ENCODE results near the gene FBXW2. TPM values are rescaled to one million over a fixed set of nuclear protein-coding genes. Genes with fewer than 3 reads are reported as not detected.

The FBXW2 gene
- total and polyA plus RNA-seq, 8 donors: 7.9 to 78.9 (median 18.0) TPM

DNA sequence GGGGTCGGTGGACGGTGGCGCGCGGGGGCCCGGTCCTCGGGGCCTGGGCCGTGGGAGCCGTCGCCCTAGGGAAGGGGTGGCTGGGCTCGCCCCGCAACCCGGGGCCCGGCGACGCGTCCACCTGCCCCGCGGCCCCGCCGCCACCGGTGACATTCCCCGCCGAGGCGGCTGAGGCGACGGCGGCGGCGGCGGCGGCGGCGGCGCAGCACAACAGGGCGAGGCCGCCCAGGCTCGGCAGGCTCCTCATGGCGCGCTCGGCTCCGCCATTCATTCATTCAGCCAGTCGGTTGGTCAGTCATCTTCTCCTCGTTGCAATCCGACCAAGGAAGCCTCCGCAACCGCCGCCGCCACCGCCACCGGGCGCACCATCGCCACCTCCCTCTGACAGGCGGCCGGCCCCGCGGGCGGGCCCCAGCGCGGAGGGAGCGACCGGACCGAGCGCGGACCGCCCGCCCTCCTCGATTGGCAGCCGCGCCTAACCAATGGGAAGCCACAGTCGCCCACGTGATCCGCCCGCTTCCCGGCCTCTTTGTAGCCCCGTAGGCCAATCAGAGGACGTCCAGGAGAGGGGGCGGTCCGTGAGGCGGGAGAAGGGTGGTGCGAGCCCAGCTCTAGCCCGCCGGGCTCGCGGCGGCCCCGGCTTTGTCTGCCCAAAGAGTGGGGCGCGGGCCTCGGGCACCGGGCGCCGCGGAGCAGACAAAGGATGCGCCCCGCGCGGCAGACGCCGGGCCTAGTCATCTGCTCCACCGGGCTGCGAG, 78.9 kb downstream of the FBXW2 start, which contains the start of gene MEGF9:
TSS of gene MEGF9 (minus strand) at position 383 of the 758 bp plus-strand sequence. CDS start at position 271, 112 bp downstream.
- 0 to 3% (median 0%) methylated on average over 7 to 102 of the region's 102 CpGs for WGBS, 5 donors
- peak within 1 kb of the TSS; percentile 85 to 95 (median 91) for H3K27ac ChIP-seq
- intact Hi-C loops (cut with DNase I; ENCODE audit: low total_unique reads): no loop called here
- no peaks in the 10 kb centered on the region for H3K27me3 ChIP-seq
- TF ChIP-seq POLR2AphosphoS5 (IDR thresholded peaks at IDR 0.05) (peak; percentile 50 to 88 (median 84)), EP300 (IDR thresholded peaks at IDR 0.05) (no peak), POLR2A (IDR thresholded peaks at IDR 0.05) (no peak), CTCF (IDR thresholded peaks at IDR 0.05) (no peak)
- peak; percentile 98 to 99 for DNase-seq
- H3K9me3 ChIP-seq: no peaks in the 10 kb centered on the region
- H3K4me1 ChIP-seq: peaks cover 35 to 57% (median 46%) of the 10 kb centered on the region in 4 donors
- no peaks in the 10 kb centered on the region for H3K36me3 ChIP-seq
- peak within 1 kb of the TSS; percentile 87 to 95 (median 90) for H3K4me3 ChIP-seq

DNA sequence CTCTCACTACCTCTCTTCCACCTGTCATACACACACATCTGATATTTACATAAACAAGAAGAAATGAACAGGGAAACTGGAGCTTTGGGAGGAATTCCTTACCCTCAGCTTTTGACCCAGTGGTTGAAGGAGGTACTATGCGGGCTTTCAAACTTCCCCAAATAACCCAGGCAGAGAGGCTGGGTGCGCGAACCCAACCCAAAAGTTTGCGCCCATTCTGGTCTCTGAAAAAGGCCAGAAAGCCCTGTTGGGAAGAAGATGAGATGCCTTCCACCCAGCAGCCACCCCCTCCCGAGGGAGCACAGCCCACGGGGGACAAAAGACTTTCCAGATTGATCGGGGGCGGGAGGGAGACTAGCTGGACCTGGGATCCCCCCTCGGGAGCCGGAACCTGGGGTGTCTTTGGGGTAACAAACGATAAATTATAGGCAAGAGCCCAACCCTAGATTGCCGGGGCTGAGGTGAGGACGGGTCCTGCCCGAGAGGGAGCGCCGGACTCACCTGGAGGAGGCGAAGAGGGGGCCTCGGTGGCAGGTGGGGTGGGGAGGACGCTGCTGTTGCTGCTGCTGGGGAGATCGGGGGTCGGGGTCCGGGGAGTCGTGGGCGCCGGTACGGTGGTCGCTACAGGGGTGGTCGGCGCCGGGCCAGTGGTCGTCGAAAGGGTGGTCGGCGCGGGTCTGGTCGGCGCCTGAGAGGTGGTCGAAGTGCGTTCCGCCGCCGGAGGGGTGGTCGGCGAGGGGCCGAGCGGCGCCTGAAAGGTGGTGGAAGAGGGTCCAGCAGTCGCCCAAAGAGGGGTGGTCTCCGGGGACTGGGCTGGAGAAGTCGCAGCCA, 79.7 kb downstream of the FBXW2 start:
- Histone ChIP-seq H3K4me1 (peaks cover 41 to 65% (median 53%) of the 10 kb centered on the region in 4 donors), H3K4me3 (peak overlapping the region; percentile 87 to 95 (median 90)), H3K9me3 (no peaks in the 10 kb centered on the region), H3K36me3 (no peaks in the 10 kb centered on the region), H3K27ac (peak overlapping the region; percentile 85 to 95 (median 91)), H3K27me3 (no peaks in the 10 kb centered on the region)
- DNase-seq: peak in 1 of 2 donors; percentile 51
- 1 to 3% (median 2%) methylated on average over 18 to 50 of the region's 50 CpGs for WGBS, 5 donors
- TF ChIP-seq POLR2AphosphoS5 (IDR thresholded peaks at IDR 0.05) (no peak), CTCF (IDR thresholded peaks at IDR 0.05) (peak in 2 of 7 experiments; percentile 14 to 28)
- intact Hi-C loops (cut with DNase I; ENCODE audit: low total_unique reads): no loop called here

DNA sequence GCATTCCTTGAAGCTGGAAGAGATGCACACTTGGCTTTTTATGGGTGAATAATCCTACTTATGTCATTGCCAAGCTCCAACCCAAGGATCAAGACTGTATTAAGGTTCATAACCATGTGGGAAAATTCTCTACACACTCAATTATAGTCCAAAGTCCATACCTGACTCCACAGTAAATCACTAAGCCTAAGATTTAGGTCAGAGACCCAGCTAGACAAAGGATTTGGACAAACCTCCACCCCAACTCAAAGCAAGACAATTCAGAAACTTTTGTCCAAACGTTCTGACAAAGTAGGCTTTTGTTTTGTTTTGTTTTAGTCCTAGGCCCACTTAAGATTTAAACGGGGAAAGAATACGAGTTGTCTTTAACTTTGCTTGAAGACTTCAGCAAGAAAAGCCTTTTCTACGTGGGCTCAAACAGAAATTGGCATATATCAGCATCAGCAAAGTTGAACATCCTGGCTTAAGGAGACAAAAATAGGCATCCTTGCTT, 80.6 kb downstream of the FBXW2 start:
- H3K4me1 ChIP-seq: peaks cover 41 to 74% (median 60%) of the 10 kb centered on the region in 4 donors
- H3K9me3 ChIP-seq: no peaks in the 10 kb centered on the region
- H3K27ac ChIP-seq: peak overlapping the region; percentile 20 to 95 (median 91)
- no peaks in the 10 kb centered on the region for H3K36me3 ChIP-seq
- TF ChIP-seq POLR2AphosphoS5 (IDR thresholded peaks at IDR 0.05): no peak
- no peak for TF ChIP-seq CTCF (IDR thresholded peaks at IDR 0.05)
- TF ChIP-seq POLR2A (IDR thresholded peaks at IDR 0.05): no peak
- no peak for TF ChIP-seq EP300 (IDR thresholded peaks at IDR 0.05)
- WGBS, 5 donors: 8 to 21% (median 18%) methylated on average over 4 of the region's 4 CpGs
- no peak for DNase-seq
- no peaks in the 10 kb centered on the region for H3K27me3 ChIP-seq
- H3K4me3 ChIP-seq: peak overlapping the region; percentile 87 to 95 (median 90)
- intact Hi-C loops (cut with DNase I; ENCODE audit: low total_unique reads): no loop called here

GRCh38 chr9:120711841-120712538, 81.2 kb downstream of the FBXW2 start:
- H3K4me3 ChIP-seq: peak overlapping the region; percentile 87 to 95 (median 90)
- WGBS, 5 donors: 21 to 44% (median 27%) methylated on average over 5 of the region's 5 CpGs
- intact Hi-C loops (cut with DNase I; ENCODE audit: low total_unique reads): no loop called here
- peak overlapping the region; percentile 65 to 95 (median 91) for H3K27ac ChIP-seq
- no peaks in the 10 kb centered on the region for H3K27me3 ChIP-seq
- no peaks in the 10 kb centered on the region for H3K9me3 ChIP-seq
- no peak for TF ChIP-seq EP300 (IDR thresholded peaks at IDR 0.05)
- no peak for TF ChIP-seq POLR2A (IDR thresholded peaks at IDR 0.05)
- TF ChIP-seq POLR2AphosphoS5 (IDR thresholded peaks at IDR 0.05): no peak
- TF ChIP-seq CTCF (IDR thresholded peaks at IDR 0.05): no peak
- DNase-seq: no peak
- H3K4me1 ChIP-seq: peaks cover 41 to 80% (median 64%) of the 10 kb centered on the region in 4 donors
- no peaks in the 10 kb centered on the region for H3K36me3 ChIP-seq

All from stomach (tissue), 9 donors.